Endometrial microvascular endothelial cells (primary cell): ENCODE results near the gene OR10G8. TPM values are rescaled to one million over a fixed set of nuclear protein-coding genes. Genes with fewer than 3 reads are reported as not detected.
"Not testable (repeated sequence)": the region's sequence is repeated elsewhere in the genome, so short reads cannot be mapped to it uniquely, and the experiment has no call there.

Source experiments
- in situ Hi-C: cut with HindIII; loops from 2 replicates; pipeline ENCODE4 v1.10.0; 2017; ENCODE audit warnings: low sequenced_read_pairs, low pct_unique_long_range_greater_than_20kb; ENCODE audit errors: inconsistent ontology term
- total RNA-seq: library from RNA; depleted of rRNA; stranded (reverse); fragments of >200 nt; gene quantifications from one replicate; pipeline ENCODE4 v1.2.3, GENCODE V29; 2015; ENCODE audit errors: inconsistent ontology term

The OR10G8 gene
- not detected for total RNA-seq

- in situ Hi-C loops: no loop called here
Observed at GRCh38 chr11:124026498-124026897, at the start of gene OR10G8. Gene OR10G8 (plus strand): TSS chr11:124026798. CDS start chr11:124029623, 2,825 bp downstream.

GRCh38 chr11:123977731-123978347 is 48.8 kb upstream of the OR10G8 start, which contains the start of gene OR10S1:
Gene OR10S1 (minus strand): TSS chr11:123977781. CDS start chr11:123977664, 117 bp downstream.
- in situ Hi-C loops: no loop called here

- in situ Hi-C loops: no loop called here
Observed at GRCh38 chr11:123979311-123979710, 47.3 kb upstream of the OR10G8 start.

DNA sequence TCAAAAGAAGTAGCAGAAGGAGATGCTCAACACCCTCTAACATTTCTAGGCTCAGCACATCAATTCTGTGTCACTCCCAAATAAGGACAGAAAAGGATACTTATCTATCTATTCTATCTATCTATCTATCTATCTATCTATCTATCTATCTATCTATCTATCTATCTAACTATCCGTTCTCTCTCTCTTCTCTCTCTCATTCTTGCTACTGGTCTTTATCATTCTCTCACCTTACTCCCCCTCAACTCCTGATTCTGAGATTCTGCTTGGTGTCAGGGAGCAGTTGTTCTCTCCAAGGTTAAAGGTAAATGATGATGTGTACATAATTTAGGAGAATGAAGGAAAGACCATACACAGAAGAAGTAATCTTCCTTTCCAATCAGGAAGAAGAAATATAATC is 31.5 kb upstream of the OR10G8 start, which contains the start of gene OR10G6:
Gene OR10G6, minus strand, starts transcription at position 43 of the 400 bp plus-strand sequence. Its CDS starts 0 bp downstream, at position 43.
- in situ Hi-C loops: no loop called here

DNA sequence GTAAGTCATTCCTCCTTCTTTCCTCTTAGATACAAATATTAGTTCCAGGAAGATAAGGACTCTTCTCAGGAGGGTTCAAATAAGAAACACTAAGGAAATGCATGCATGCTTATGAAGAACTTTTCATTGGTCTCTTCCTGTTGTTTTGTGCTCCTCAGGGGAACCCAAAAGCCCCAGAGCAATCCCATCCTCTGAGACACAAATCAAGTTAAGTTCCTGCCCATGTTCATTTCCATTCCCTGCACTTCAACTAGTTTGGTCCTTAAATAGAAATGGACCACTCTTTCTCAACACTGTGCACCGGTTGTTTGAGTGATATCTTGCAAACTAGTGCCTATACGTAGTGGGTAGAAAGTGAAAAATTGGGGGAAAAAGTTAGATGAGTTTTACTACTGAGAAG is 13.9 kb upstream of the OR10G8 start, which contains the start of gene OR10G4:
Gene OR10G4, plus strand, starts transcription at position 301 of the 400 bp plus-strand sequence. CDS start 2,578 bp downstream, outside the sequence.
- in situ Hi-C loops: no loop called here

GRCh38 chr11:124015837-124016236 is 10.8 kb upstream of the OR10G8 start:
- in situ Hi-C loops: not testable (repeated sequence)

DNA sequence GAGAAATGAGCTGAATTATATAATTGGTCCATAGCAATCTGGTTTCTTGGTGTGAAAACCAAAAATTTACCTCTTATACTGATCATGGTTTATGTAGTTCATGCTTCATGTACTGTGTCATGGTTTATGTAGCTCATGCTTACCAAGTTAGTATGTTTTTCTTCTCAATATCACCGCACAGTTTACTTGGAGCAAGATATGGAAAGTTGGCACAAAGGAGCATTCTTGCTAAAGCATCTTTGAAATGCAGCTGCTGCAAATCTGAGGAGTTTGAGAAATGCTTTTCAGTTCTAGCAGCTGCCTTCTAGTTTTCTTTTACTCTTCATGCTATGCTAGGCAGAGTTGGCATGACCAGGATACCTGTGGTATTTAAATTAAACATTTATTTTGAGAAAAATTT is 10.1 kb downstream of the OR10G8 start:
- in situ Hi-C loops: no loop called here

- in situ Hi-C loops: no loop called here
Observed at GRCh38 chr11:124039557-124039956, 13.0 kb downstream of the OR10G8 start.

GRCh38 chr11:124041254-124041653 is 14.7 kb downstream of the OR10G8 start, which contains the start of gene OR10G7:
Gene OR10G7 (minus strand): TSS chr11:124041325. CDS start chr11:124039001, 2,324 bp downstream.
- in situ Hi-C loops: no loop called here

- in situ Hi-C loops: no loop called here
Observed at GRCh38 chr11:124043420-124043819, 16.8 kb downstream of the OR10G8 start.

DNA sequence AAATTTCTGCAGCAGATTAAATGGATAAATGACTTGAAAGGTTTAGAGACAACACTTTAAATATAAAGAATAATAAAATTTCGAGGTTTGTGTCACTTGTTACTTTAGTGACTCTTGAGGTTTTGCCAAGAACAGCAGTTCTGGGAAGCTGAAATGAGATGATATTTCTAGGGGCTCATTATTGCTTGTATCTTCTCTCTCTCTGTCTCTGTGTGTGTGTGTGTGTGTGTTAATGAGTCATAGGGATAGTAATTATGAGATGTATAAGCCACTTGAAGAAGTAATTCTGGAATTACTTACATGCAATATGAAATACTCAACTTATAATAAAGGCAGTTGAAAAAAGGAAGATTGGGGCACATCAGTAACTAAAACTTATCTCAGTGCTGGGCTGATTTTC is 24.1 kb downstream of the OR10G8 start:
- in situ Hi-C loops: no loop called here

- in situ Hi-C loops: no loop called here
Observed at GRCh38 chr11:124052966-124053365, 26.4 kb downstream of the OR10G8 start.

DNA sequence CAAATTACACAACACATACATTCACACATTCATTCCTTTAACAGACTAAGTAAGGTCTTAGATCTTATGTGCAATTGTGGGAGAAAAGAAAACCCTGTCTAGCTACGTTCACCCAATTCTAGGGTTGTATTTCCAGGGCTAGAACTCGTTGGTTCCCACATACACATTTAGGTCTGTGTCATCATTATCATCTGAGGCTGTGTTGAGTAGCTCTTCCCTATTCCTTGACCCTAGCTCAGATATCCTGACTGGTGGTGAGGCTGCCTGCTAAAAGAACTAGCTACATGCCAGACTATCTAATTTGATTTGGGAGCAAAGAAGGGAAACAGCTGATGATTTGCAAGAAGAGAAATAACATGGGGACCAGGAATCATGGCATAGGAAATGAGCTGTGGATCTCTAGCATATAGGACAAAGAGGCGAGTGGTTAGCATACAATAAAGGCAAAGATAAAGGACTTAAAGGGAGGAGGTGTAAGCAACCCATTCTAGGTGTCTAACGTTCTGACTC is 42.1 kb downstream of the OR10G8 start:
- in situ Hi-C loops: no loop called here

GRCh38 chr11:124069429-124070401 is 43.1 kb downstream of the OR10G8 start:
- in situ Hi-C loops: no loop called here

- in situ Hi-C loops: no loop called here
Observed at GRCh38 chr11:124070915-124071622, 44.5 kb downstream of the OR10G8 start.

DNA sequence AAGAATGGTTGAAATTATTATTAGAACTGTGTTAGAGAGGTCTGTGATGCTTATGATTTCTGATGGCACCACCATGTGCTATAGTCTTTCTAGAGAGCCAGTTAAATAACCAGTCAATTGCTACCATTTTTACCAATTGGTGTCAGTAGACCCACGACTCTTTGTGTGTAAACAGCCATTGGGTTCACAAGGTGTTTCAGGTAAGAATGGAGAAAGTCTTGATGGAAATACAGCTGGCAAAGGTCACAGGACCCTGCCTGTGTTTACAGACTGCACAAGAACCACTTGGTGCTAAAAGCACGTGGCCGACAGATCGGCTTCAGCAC is 45.0 kb downstream of the OR10G8 start:
- in situ Hi-C loops: no loop called here

GRCh38 chr11:124072147-124072546 is 45.5 kb downstream of the OR10G8 start:
- in situ Hi-C loops: no loop called here

- in situ Hi-C loops: no loop called here
Observed at GRCh38 chr11:124074554-124074953, 48.0 kb downstream of the OR10G8 start.

- in situ Hi-C loops: no loop called here
Observed at GRCh38 chr11:124075492-124075840, 48.9 kb downstream of the OR10G8 start.
